HG03457 (cell line): Measurements from ENCODE around the gene SEMA7A.

ENCODE experiments used
- ATAC-seq: cut with Tn5 transposase; IDR thresholded peaks from one replicate; pipeline ENCODE4 v1.9.1; 2021; ENCODE audit warnings: moderate number of reproducible peaks; ENCODE audit not compliant: unreplicated experiment

Gene SEMA7A

DNA sequence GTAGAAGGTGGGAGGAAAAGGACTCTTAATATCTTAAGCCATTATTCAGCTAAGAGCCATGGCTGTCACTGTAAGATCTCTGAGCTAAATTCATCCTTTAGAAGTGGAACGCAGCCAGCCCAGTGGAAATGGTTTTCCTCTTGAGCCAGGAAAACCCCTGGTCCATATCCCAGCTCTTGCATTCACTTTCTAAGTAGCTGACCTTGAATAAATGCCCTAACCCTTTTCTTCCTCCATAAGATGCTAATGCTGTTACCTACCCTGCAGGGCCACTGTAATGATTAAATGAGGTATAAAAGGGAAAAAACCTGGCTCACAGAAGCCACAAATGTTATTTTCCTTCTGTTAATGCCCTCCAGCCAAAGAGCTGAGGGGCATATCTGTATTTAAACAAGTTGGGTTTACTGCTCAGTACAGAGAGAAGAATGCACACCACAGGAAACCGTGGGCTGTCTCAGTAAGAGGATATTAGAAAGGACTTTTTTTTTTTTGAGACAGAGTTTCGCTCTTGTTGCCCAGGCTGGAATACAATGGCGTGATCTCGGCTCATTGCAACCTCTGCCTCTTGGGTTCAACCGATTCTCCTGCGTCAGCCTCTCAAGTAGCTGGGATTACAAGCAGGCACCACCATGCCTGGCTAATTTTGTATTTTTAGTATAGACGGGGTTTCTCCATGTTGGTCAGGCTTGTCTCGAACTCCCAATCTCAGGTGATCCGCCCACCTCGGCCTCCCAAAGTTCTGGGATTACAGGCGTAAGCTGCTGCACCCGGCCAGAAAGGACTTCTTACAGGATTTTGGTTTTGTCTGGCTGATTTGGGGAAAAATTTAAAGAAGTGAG lies 20.4 kb upstream of the SEMA7A start:
- ATAC-seq: no peak

DNA sequence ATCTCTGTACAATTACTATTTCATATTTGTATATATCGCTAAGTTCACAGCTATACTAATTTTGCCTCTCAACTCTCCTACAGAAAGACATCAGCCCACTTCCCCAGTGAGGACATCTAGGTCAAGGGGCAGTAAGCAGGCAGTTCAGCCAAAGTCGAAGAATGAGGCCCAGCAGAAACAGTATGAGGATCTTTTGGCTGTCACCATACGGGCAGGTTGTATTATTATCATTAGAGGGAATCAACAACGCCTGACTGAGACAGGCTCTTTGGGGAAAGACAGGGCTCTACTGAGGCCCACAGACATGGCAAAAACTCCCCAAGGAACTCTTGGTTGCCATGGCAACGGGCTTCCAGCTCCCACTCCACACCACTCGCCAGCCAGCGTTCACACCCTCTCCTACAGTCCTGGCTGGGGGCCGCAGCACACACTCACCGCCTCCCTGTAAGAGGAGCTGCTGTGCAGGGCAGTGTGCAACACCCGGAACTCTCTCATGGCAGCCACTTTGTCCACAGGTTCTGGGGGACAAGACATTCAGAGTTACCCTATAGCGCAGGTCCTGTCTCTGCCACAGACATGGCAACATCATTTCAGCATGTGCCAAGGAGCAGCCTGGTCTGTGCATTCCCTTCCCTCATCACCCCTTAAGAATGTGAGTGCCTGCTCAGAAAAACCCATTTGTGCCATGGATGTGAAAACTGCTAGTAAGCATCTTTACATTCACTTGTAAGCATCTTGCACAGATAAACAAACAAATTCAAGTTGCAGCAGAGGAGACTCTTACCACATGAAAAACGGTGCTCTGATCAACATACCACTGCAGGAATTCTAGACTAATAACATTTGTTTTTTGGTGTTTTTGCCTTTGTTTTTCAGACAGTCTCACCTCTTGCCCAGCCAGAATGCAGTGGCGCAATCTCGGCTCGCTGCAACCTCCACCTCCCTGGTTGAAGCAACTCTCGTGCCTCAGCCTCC lies 18.4 kb upstream of the SEMA7A start:
- ATAC-seq: no peak

DNA sequence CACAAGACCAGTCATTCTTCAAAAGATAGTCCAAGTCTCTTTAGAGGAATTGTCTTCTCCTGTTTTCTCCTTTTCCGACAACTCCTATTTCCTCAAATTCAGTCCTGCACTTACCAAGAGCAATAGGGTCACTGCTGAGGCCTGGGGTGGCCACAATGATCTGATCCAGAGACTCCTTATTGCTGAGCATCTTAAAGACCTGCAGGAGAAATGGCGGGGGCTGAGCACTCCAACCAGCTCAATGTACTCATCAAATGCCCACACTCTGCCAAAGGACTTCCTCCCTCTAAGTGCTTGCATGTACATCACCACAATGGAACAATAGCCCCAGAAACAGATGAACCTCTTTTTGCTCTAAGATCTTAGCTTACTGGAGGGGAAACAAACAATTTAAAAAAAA lies 17.6 kb upstream of the SEMA7A start:
- no peak for ATAC-seq

DNA sequence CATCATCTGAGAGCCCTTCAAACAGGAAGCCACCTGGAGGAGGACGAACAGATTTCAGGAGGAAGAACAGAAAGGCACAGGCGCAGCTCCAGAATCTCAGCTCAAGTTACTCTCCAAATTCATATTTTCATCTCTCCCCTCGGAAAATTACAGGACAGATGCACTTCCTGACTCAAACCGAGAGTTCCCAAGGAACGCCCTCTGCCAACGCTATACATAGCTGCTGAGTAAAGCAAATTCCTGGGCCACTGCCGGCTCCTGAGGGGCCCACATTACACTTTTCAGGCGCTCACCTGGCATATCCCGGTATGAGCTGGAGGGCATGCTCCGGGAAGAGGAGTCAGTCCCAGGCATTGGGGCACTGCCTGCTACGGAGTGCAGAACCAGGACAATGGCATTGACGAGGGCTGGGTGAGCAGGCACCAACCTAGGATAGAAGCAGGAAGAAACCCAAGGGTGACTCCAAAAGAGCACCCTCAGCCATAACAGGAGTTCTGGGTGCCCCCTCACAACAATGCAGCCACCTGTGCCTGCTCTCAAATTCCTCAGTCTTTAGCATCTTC lies 16.0 kb upstream of the SEMA7A start:
- no peak for ATAC-seq

DNA sequence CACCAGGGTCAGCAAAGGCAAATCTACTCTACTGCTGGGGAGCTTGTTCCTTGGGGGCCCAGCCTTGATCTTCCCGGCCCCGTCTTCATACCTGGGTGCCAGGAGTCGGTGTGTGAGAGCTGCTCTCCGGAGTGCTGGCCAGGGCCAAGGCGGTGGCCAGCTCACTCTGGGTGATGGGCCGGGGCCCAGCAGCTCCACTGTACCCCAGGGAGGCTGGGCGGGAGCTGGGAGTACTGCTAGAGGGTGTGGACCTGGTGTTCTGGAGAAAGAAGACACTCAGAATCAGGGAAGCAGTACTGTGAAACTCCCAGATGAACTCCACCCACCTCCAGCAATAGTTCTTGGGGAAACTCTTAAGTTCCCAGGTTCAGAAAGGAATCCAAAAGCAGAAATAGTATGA lies 15.3 kb upstream of the SEMA7A start:
- no peak for ATAC-seq

DNA sequence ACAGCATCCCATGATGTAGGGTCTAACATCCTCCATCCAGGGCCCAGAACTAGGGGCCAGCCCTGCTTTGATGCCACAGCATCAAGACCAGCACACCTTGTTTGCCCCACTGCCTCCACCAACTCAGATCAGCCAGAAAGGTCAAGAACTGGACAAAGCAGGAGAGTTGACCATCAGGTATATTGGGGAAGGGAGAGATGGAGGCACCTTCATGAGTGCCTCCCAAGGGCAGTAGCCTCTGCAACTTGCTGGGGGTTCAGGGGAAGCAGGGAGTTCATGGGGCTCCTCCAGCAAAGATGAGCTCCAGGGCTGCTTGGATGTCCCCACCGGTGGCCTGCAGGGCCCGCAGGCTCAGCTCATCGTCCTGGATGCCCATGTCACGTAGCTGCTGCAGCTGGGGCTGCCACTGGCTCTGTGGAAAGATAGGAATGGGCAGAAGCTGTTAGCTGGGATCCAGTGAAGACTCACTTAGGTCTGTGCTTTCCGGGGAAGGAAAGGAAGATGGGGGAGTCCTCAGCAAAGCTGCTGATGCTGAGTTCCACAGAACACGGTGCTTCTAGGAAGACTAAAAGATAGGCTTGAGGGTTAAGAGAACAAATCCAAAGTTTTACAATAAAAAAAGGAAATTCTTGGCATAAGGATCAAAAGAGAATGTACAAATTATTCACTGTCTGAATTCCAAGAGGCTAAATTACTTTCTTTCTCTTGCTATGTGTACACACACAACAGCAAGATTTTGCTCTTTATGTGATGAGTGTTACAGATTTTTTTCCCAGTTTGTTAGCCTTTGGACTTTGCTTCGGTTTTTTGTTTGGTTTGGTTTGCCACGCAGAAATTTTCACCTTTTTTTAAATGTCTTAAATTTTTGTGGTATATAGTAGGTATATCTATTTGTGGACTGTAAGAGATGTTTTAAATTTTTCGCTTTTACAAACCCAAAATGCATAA lies 12.3 kb upstream of the SEMA7A start:
- ATAC-seq: no peak

DNA sequence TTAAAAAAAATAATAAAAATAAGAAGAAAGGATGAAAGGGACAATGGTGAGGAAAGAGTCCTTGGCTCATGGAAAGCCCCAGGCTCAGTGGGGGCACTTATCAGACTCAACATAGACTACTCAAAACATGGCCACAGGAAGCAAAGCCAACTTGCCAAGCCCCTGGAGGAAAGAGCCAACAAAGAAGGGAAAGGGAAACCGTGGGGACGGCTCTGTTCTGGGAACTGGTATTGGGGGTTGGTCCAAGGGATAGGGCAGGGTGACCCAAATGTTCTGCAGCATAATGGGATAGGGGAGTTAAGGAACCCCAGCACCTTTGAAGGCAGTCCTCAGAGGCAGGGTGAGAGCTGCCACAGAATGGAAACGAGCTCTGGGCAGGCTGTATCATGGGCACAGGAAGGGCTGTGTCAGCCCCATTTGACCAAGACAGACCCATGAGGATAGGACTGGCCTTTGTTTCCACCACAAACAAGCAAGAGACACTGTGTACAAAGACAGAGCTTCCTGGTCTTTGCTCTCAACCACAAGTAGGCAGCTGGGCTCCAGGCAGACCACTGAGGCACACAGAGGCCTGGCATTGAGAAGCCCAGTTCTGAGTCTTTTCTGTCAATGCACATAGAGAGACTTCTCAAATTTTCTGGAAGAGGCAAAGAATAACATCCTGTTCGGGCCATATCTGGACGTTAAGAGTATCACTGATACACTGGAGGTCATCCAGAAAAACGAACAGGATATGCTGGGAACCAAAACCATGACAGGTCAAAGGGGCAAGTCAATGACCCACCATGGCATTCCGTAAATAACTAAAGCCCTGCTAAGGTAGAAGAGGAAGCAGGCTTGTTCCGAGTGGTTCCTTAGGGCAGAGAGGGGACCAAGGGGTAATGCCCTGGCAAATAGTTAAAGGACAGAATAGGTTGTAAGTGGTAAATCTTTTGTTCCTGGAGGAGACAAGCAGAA lies 10.6 kb upstream of the SEMA7A start:
- ATAC-seq: no peak

DNA sequence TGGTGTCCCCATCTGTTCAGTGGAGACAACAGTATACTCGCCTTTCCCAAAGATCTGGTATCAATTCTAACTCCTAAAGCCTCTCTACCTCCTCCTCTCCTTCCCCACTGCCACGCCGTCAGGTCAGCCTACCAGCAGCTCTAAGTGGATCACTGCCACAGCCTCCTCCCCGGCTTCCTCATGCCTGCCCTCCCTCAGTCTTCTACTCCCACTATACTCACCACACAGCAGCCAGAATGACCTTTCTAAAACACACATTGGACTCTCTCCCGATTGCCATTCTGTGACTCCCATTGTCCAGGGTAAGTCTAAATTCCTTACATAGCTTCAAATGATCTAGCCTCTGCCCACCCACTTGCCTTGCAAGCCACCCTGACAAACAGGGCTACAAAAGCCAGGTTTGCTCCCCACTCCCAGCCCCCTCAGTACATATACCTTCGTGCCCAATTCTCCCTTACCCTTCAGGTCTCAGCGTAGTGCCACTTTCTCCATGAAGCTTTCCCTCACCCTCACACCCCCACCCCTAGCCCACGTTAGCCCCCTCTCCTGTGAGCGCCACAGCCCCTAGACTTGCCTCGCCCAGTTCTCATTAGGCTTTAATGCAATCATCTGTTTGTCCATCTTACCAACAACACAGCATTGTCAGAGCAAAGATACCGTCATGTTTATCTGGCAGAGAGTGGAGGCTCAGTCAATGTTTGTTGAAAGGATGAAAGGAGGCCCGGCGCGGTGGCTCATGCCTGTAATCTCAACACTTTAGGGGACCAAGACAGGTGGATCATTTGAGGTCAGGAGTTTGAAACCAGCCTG lies 9.5 kb upstream of the SEMA7A start:
- no peak for ATAC-seq

DNA sequence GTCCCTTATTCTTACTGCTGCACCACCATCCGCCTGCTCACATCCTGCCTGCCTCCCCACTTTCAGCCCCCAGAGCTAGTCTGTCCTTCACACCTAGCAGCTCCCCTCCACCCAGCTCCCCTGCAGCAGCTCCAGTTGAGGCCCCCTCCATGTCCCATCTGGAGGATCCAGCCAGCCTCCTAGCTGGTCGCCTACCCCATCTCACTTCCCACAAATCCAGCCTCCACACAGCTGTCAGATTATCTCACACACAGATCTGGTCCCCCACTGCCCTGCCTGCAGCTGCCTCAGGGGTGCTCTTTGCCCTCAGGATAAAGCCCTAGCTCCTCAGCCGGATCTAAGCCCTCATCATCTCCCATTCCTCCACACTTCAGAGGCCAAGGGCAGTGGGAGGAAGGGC lies 8.8 kb upstream of the SEMA7A start:
- no peak for ATAC-seq

DNA sequence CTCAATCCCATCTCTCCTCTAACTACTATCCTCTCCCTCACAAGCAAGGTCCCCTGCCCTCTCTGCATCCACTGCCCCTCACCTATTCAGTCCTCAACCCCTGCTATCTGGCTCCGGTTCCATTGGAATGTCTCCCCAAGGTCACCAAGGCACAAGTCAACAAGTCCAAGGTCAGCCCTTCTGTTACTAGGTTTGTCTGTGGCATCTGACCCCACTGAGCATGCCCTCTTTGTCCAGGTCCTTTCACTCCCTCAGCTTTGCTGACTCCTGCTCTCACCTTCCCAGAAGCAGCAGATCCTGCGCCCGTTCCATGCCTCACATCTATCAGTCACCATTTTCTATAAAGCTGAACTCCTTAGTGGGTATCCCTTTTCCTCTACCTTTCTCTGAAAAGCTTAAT lies 8.3 kb upstream of the SEMA7A start:
- ATAC-seq: no peak

DNA sequence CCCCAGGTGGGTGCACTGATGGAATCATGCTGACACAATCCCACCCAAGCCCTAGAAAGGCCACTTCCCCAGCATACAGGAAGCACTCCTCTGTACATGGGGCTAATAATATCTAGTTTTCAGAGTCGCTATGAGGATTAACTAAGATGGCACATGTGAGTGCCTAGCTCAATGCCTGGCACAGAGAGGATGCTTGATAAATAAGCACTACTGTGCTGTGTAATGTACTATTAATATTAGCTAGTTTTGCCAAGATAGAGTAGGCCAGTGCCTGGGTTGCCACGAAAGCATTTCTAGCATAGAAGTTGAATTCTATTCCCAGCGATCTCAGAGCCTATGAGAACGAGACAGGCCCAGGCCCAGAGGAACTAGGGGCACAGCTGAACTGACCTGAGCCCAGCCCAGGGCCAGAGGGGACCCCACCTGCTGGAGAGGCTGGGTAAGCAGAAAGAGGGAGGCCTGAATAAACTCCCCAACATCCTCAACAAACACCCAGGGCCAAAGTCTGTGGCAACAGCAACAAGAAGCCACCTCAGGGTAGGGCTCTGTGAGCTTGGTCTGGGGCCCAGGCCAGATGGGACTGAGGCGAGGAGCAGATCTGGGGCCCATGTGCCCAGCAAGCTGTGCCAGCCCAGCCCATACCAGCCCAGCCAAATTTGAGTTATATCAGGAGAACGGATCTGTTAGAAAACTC lies 7.6 kb upstream of the SEMA7A start:
- ATAC-seq: no peak

DNA sequence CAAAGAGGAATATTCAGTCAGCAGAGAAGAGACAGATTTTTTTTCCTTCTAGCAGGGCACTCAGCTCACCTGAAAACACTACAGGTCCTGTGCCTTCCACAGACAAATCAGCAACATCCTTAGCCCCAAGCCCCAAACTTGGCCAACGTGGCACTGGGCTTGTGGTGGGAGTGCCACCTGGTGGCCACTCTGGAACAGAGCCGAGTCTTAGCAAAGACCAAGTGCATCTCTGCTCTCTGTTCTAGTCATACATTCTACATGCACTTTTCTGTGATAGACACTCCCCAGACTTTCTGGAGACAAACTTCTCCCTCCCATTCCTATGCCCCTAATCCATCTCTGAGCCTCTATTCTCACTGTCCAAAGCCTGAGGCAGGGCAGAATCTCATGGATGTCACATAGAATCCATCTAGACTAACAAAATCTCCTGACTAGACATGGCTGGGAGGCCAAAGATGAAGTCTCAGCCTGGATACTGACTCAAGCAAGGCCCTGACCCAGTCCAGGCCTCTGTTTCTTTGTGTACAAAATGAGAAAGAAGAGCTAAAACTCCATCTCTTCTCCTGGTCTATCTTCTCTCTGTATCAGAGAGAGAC lies 5.1 kb upstream of the SEMA7A start:
- ATAC-seq: peak; percentile 47

DNA sequence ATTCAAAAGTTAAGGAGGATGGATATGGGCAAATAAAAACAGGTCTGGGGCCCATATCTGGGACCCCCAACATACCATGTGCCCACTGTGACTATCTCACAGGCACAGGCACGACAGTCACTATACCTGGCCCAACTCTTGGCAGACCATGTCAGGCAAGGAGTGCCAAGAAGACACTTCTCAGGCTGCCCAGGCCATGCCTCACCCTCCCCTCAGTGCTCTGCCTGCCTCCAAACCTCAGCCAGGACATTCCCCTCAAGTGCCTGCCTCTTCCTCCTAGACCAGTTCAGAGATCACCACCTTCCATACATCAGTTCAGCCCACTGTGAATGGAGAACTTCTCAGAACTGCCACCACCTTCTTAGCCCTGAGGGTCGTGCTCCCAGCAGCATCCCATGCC lies 4.4 kb upstream of the SEMA7A start:
- no peak for ATAC-seq

DNA sequence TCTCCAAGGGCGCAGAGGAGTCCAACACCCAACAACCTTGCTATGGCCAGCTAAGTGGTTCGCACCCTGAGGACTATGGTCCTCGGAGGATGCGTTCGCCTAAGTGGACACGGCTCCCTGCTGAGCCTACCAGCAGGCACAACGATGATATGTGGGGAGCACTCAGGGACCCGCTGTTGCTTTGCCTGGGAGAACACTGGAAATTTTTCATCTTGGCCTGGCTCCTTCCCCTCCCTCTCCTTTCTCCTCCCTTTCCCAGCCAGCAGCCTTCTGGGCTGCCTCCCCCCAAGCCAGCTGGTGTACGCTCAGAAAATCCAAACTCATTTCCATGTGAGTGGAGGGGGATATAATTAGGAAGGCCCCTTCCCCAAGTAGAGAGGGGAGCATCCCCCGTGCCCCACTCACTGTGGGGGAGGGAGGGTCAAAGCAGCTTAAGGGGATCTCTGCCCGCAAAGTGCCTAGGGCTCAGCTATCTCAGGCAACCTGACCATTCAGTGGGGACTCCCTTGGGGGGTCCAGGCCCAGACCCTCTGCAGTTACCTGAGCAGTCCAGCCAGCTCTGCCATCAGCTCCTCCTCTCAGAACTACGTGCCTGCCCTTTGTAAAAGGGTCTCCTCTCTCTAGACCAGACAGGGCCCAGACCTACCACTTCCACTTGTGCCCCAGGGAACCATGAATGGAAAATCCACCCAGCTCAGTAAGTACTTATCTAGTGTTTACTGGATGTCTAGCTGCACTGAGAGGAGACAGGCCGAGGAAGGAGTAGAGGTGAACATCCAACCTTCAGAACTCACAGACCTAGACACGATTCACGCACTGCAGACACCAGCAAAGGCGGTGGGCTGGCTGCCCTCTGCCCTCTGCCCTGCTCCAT lies 742 bp upstream of the SEMA7A start:
- ATAC-seq: no peak

DNA sequence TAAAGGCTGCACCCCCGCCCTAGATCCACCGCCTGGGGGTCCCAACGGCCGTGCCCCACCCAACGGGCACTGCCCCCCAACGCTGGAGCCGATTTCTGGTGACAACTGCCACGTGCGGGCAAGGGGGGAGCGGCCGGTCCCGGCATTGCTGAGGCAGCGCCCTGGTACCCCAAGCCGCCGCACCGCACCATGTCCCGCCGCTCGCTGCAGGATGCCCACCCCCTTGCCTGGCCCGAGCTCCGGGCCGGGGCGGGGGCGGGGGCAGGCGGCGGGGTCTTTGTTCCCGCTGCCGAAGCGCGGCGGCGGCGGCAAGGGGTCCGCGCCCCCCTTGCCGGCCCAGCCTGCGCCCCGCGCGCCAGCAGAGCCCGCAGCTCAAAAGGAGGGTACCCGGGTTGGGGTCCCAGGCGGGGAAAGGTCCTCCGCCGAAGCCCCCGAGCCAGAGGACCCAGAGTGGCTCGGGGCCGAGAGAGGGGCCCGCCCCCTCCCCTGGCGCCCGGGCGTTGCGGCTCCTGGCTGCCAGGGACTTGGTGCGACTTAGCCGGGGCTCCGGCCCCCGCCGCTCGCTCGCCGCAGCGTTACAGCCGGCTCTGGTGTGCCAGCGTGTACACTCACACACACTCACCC lies 678 bp downstream of the SEMA7A start:
- ATAC-seq: no peak

DNA sequence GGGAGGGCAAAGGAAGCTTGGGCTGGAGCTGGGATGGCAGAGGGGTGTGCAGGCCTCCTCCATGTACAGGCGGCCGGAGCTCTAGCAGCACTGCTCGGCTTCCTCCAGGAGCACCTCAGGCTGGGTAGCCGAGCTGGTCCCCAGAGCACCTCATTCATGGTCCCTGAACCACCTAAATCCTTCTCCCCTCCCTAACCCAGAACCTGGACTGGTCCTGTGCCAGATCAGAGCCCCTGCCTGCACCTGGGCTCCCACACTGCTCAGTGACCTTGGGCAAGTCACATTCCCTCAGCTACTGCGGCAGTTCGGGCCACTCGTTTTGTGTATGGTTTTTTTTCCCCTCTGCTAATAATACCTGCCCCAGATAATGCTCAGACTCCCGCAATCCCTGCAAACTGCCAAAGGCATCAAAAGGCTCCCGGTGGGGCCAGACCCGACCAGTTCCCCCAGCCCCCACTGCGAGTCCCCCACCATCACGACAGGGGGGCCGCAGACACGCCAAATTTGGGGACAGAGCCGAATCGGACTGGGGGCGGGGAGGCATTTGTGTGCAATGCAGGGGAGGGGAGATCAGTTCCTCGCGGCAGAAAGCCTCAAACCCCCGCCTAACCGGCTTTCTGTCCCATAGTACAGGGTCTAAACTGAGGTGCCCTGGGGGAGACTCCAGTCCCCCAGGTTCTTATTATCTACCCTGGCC lies 1.3 kb downstream of the SEMA7A start:
- ATAC-seq: no peak
